IMR-90 (cell line): ENCODE results near the gene FAM236A.
"Not testable (repeated sequence)": the region's sequence is repeated elsewhere in the genome, so short reads cannot be mapped to it uniquely, and the experiment has no call there.

Experiments used
- CEBPB ChIP-seq: IDR thresholded peaks from 2 replicates; pipeline ENCODE4 v1.6.1; 2012; ENCODE audit warnings: low read depth, low read length, improper control_type of control experiment
- CTCF ChIP-seq: conservative IDR thresholded peaks from 2 replicates; pipeline ENCODE4 v1.5.1; 2012; ENCODE audit warnings: mild to moderate bottlenecking, low read depth, low read length, improper control_type of control experiment
- MAFK ChIP-seq: IDR thresholded peaks from 2 replicates; pipeline ENCODE4 v1.6.1; 2012; ENCODE audit warnings: low read depth, low read length, improper control_type of control experiment
- MAZ ChIP-seq: IDR thresholded peaks from 2 replicates; pipeline ENCODE4 v1.6.1; 2012; ENCODE audit warnings: low read depth, mild to moderate bottlenecking, low read length, improper control_type of control experiment, moderate library complexity, borderline replicate concordance
- MXI1 ChIP-seq: IDR thresholded peaks from 2 replicates; pipeline ENCODE4 v1.6.1; 2012; ENCODE audit warnings: low read depth, mild to moderate bottlenecking, low read length, moderate library complexity, borderline replicate concordance
- POLR2A ChIP-seq: IDR thresholded peaks from 2 replicates; pipeline ENCODE4 v1.6.1; 2012; ENCODE audit warnings: mild to moderate bottlenecking, low read depth, low read length
- RCOR1 ChIP-seq: IDR thresholded peaks from 2 replicates; pipeline ENCODE4 v1.6.1; 2012; ENCODE audit warnings: mild to moderate bottlenecking, low read length, improper control_type of control experiment; ENCODE audit not compliant: insufficient replicate concordance

DNA sequence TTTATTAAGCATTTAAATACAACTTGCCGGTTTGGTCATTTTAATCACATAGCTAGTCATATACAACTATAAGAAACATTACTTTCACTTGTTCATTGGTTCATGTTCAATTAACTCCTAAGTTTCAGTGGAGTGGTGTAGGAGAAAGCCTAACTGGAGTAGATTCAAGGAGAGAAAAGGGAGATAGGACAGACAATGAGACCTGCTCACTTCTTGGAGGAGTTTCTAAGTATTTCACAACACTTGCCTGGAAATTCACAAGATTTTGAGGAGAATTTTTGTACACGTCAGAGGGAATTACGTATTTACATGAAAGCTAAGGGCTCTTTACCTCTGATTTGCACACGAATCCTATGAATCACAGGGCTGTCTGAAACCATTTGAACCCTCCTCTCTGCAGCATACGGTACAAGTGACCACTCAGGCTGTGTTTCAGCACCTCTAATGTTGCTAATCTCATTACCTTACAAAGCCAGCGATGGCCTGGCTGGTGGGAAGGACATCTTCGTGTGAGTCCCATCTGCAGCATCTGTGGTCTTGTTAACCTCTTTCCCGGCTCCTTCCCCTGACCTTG lies 1.0 kb upstream of the FAM236A start:
- not testable (repeated sequence) for TF ChIP-seq CTCF, POLR2A, CEBPB, RCOR1, MXI1, MAFK, MAZ
